Measurements from ENCODE around the gene DNAJC25. TPM values are rescaled to one million over a fixed set of nuclear protein-coding genes. Genes with fewer than 3 reads are reported as not detected.

DNAJC25 gene
- total RNA-seq, 2 donors from 2014 or later: 6.3 to 7.4 TPM

DNA sequence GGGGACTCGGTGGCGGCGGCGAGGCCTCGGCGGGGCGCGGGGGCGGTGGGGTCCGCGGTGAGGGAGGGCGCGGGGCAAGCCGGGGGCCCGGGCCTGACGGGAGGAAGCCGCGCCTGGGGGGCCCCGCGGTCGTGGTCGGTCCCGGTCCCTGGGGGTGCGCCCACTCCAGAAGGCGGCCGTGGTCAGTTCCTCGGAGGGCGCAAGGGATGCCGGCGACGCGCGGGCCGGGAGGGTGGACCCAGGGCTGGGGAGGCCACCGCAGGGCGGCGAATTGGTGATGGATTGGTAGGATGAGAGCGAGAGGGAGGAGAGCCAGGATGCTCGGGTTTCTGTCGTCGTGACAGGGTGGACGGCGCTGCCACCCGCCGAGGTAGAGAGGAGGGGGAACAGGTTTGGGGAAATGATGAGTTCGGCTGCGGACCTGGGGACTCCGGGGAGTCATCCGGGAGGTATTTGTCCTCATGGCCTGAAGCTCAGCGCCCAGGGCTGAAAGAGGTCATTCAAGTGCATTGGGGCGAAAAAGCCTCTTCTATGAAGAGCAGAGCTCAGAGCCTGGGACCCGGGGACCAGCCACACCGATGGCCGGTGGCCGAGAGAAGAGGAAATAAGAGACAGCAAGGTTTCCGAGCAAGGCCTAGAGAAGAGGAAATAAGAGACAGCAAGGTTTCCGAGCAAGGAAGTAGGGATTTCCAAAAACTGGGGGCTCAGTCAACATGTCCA, 30.8 kb downstream of the DNAJC25 start:
- Mint-ChIP-seq H3K27me3 (ENCODE audit: insufficient read depth) (peaks cover 2% of the 10 kb centered on the region), H3K27ac (peak overlapping the region; percentile 80), H3K4me3 (peak overlapping the region; percentile 92), H3K36me3 (ENCODE audit: low read depth) (peaks cover 21% of the 10 kb centered on the region), H3K9me3 (no peaks in the 10 kb centered on the region), H3K4me1 (peaks cover 18% of the 10 kb centered on the region)
- peak; percentile 80 for DNase-seq
- no peaks in the 10 kb centered on the region for H3K9me3 ChIP-seq (ENCODE audit: control insufficient read depth, low read length)
- peaks cover 25% of the 10 kb centered on the region for H3K36me3 ChIP-seq (ENCODE audit: control insufficient read depth, insufficient read depth, low read length)
- 2 to 6% methylated on average over 20 to 57 of the region's 57 CpGs for WGBS, 2 experiments (ENCODE audit: insufficient coverage in 1 of 2, insufficient read length in 1 of 2)
- no peak overlapping the region for H3K27ac ChIP-seq (ENCODE audit: low read depth, low read length)
- H3K27me3 ChIP-seq (ENCODE audit: control insufficient read depth, insufficient read depth, low read length, poor library complexity, severe bottlenecking): no peaks in the 10 kb centered on the region
- peak overlapping the region; percentile 85 for H3K4me3 ChIP-seq (ENCODE audit: low read length)
- TF ChIP-seq, protein P1, sequence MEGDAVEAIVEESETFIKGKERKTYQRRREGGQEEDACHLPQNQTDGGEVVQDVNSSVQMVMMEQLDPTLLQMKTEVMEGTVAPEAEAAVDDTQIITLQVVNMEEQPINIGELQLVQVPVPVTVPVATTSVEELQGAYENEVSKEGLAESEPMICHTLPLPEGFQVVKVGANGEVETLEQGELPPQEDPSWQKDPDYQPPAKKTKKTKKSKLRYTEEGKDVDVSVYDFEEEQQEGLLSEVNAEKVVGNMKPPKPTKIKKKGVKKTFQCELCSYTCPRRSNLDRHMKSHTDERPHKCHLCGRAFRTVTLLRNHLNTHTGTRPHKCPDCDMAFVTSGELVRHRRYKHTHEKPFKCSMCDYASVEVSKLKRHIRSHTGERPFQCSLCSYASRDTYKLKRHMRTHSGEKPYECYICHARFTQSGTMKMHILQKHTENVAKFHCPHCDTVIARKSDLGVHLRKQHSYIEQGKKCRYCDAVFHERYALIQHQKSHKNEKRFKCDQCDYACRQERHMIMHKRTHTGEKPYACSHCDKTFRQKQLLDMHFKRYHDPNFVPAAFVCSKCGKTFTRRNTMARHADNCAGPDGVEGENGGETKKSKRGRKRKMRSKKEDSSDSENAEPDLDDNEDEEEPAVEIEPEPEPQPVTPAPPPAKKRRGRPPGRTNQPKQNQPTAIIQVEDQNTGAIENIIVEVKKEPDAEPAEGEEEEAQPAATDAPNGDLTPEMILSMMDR (conservative IDR thresholded peaks at IDR 0.05): no peak
- H3K4me1 ChIP-seq (ENCODE audit: control insufficient read depth, insufficient read depth, low read length): no peaks in the 10 kb centered on the region
- H3K9ac ChIP-seq (ENCODE audit: extremely low read depth, low read length, poor library complexity, severe bottlenecking): peak overlapping the region; percentile 58

DNA sequence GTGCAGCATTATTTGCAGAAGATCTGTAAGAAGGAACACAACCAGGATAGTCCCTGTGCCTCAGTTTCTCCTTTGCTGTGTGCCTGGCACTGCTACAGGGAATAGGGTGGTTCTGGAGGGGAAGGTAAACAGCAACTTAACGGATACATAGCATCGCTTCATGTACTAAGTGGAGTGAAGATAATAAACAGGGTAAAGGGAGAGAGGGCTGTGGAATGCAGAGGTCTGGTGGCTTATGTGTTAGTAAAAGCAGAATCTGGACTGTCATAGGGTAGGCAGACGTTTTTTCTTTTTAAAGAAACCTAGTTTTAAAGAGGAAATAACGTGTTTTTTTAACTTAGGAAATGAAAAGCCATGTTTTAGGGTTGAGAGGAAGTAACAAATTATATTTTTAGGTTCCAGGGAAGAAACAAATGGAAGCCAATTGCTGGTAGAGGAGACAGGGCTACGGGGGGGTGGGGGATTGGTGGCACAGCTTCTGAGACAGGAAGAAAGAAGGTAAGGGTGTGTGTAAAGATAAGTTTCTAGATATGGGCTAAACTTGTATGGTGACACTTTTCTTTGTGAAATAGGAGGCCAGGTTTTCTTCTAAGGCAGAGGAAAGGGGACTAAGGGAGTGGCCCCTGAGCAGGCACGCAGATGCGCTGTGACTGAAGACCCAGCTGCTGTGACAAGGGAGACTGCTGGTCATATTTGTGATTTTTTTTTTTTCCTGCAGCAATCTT, 31.6 kb downstream of the DNAJC25 start:
- H3K4me1 Mint-ChIP-seq: peaks cover 18% of the 10 kb centered on the region
- H3K36me3 ChIP-seq (ENCODE audit: control insufficient read depth, insufficient read depth, low read length): peaks cover 30% of the 10 kb centered on the region
- H3K9me3 ChIP-seq (ENCODE audit: control insufficient read depth, low read length): no peaks in the 10 kb centered on the region
- peak overlapping the region; percentile 16 for H3K9ac ChIP-seq (ENCODE audit: extremely low read depth, low read length, poor library complexity, severe bottlenecking)
- peaks cover 2% of the 10 kb centered on the region for H3K27me3 Mint-ChIP-seq (ENCODE audit: insufficient read depth)
- H3K4me1 ChIP-seq (ENCODE audit: control insufficient read depth, insufficient read depth, low read length): no peaks in the 10 kb centered on the region
- TF ChIP-seq, protein P1 (conservative IDR thresholded peaks at IDR 0.05): no peak
- WGBS, 2 experiments (ENCODE audit: insufficient coverage in 1 of 2, insufficient read length in 1 of 2): 50 to 60% methylated on average over 5 to 7 of the region's 7 CpGs
- no peak for DNase-seq
- peak overlapping the region; percentile 80 for H3K27ac Mint-ChIP-seq
- H3K36me3 Mint-ChIP-seq (ENCODE audit: low read depth): peaks cover 29% of the 10 kb centered on the region
- no peak overlapping the region for H3K27ac ChIP-seq (ENCODE audit: low read depth, low read length)
- H3K27me3 ChIP-seq (ENCODE audit: control insufficient read depth, insufficient read depth, low read length, poor library complexity, severe bottlenecking): no peaks in the 10 kb centered on the region
- H3K9me3 Mint-ChIP-seq: no peaks in the 10 kb centered on the region
- peak overlapping the region; percentile 85 for H3K4me3 ChIP-seq (ENCODE audit: low read length)
- H3K4me3 Mint-ChIP-seq: peak overlapping the region; percentile 92

- Histone ChIP-seq H3K36me3 (ENCODE audit: control insufficient read depth, insufficient read depth, low read length) (peaks cover 36% of the 10 kb centered on the region), H3K4me1 (ENCODE audit: control insufficient read depth, insufficient read depth, low read length) (no peaks in the 10 kb centered on the region), H3K9me3 (ENCODE audit: control insufficient read depth, low read length) (no peaks in the 10 kb centered on the region), H3K4me3 (ENCODE audit: low read length) (peak overlapping the region; percentile 85), H3K9ac (ENCODE audit: extremely low read depth, low read length, poor library complexity, severe bottlenecking) (peak overlapping the region; percentile 16), H3K27me3 (ENCODE audit: control insufficient read depth, insufficient read depth, low read length, poor library complexity, severe bottlenecking) (no peaks in the 10 kb centered on the region), H3K27ac (ENCODE audit: low read depth, low read length) (no peak overlapping the region)
- Mint-ChIP-seq H3K9me3 (no peaks in the 10 kb centered on the region), H3K4me3 (peak overlapping the region; percentile 92), H3K27ac (peak overlapping the region; percentile 80), H3K4me1 (peaks cover 18% of the 10 kb centered on the region), H3K27me3 (ENCODE audit: insufficient read depth) (peaks cover 2% of the 10 kb centered on the region), H3K36me3 (ENCODE audit: low read depth) (peaks cover 30% of the 10 kb centered on the region)
- TF ChIP-seq, protein P1 (conservative IDR thresholded peaks at IDR 0.05): no peak
- 35 to 36% methylated on average over 2 to 5 of the region's 5 CpGs for WGBS, 2 experiments (ENCODE audit: insufficient coverage in 1 of 2, insufficient read length in 1 of 2)
- peak; percentile 91 for DNase-seq
Measured at GRCh38 chr9:111663301-111663823, 32.2 kb downstream of the DNAJC25 start.

Measured in endodermal cell (in vitro differentiated cells).